Hematopoietic multipotent progenitor cell treated with erythropoietin and hydrocortisone succinate and interleukin-3 and kit ligand, for 4 days (in vitro differentiated cells): ENCODE data around the gene COL4A1.

ENCODE experiments used
- DNase-seq: peaks from one replicate; pipeline ENCODE4 v3.0.0-alpha.2; 2015

COL4A1 gene

GRCh38 chr13:110291286-110291685 lies 15.7 kb downstream of the COL4A1 start:
- no peak for DNase-seq

GRCh38 chr13:110290826-110291225 lies 16.1 kb downstream of the COL4A1 start:
- DNase-seq: no peak

- no peak for DNase-seq
Observed at GRCh38 chr13:110290153-110290552, 16.8 kb downstream of the COL4A1 start.

- DNase-seq: no peak
Observed at GRCh38 chr13:110289661-110290060, 17.3 kb downstream of the COL4A1 start.

- no peak for DNase-seq
Observed at GRCh38 chr13:110289174-110289573, 17.8 kb downstream of the COL4A1 start.

GRCh38 chr13:110286833-110287819 lies 19.8 kb downstream of the COL4A1 start:
- no peak for DNase-seq

GRCh38 chr13:110285991-110286832 lies 20.7 kb downstream of the COL4A1 start:
- no peak for DNase-seq

- no peak for DNase-seq
Observed at GRCh38 chr13:110284779-110285484, 22.0 kb downstream of the COL4A1 start.

GRCh38 chr13:110283736-110284517 lies 23.0 kb downstream of the COL4A1 start:
- no peak for DNase-seq

GRCh38 chr13:110282316-110282841 lies 24.6 kb downstream of the COL4A1 start:
- DNase-seq: no peak

GRCh38 chr13:110281736-110282135 lies 25.2 kb downstream of the COL4A1 start:
- no peak for DNase-seq

- DNase-seq: peak; percentile 6
Observed at GRCh38 chr13:110280985-110281688, 25.8 kb downstream of the COL4A1 start.

- no peak for DNase-seq
Observed at GRCh38 chr13:110280231-110280813, 26.6 kb downstream of the COL4A1 start.

- no peak for DNase-seq
Observed at GRCh38 chr13:110279684-110280083, 27.3 kb downstream of the COL4A1 start.

- no peak for DNase-seq
Observed at GRCh38 chr13:110278859-110279258, 28.1 kb downstream of the COL4A1 start.

GRCh38 chr13:110277357-110277975 lies 29.5 kb downstream of the COL4A1 start:
- DNase-seq: no peak

- no peak for DNase-seq
Observed at GRCh38 chr13:110276553-110276950, 30.4 kb downstream of the COL4A1 start.

- no peak for DNase-seq
Observed at GRCh38 chr13:110275931-110276552, 30.9 kb downstream of the COL4A1 start.

- DNase-seq: no peak
Observed at GRCh38 chr13:110274687-110275086, 32.3 kb downstream of the COL4A1 start.

- no peak for DNase-seq
Observed at GRCh38 chr13:110273254-110273653, 33.7 kb downstream of the COL4A1 start.
